ENCODE results near the gene RRAS2.

GRCh38 chr11:14386895-14387480 is 28.0 kb upstream of the RRAS2 start:
- peak; percentile 71; the same call in 1 of the 2 replicates for TF ChIP-seq USF2 (IDR thresholded peaks at IDR 0.05; ENCODE audit: low read depth, low read length)
- TF ChIP-seq CHD1 (IDR thresholded peaks at IDR 0.05; ENCODE audit: low read depth, low read length): no peak
- TF ChIP-seq, protein P1, sequence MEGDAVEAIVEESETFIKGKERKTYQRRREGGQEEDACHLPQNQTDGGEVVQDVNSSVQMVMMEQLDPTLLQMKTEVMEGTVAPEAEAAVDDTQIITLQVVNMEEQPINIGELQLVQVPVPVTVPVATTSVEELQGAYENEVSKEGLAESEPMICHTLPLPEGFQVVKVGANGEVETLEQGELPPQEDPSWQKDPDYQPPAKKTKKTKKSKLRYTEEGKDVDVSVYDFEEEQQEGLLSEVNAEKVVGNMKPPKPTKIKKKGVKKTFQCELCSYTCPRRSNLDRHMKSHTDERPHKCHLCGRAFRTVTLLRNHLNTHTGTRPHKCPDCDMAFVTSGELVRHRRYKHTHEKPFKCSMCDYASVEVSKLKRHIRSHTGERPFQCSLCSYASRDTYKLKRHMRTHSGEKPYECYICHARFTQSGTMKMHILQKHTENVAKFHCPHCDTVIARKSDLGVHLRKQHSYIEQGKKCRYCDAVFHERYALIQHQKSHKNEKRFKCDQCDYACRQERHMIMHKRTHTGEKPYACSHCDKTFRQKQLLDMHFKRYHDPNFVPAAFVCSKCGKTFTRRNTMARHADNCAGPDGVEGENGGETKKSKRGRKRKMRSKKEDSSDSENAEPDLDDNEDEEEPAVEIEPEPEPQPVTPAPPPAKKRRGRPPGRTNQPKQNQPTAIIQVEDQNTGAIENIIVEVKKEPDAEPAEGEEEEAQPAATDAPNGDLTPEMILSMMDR (conservative IDR thresholded peaks at IDR 0.05; ENCODE audit: low read depth, low read length): no peak
- TF ChIP-seq RCOR1 (IDR thresholded peaks at IDR 0.05; ENCODE audit: insufficient replicate concordance, low read length): no peak
- no peak for TF ChIP-seq RFX5 (IDR thresholded peaks at IDR 0.05; ENCODE audit: low read depth, low read length)
- no peak for TF ChIP-seq MAFK (IDR thresholded peaks at IDR 0.05; ENCODE audit: low read depth, low read length)
- TF ChIP-seq MAZ (IDR thresholded peaks at IDR 0.05; ENCODE audit: borderline replicate concordance, low read depth, low read length): no peak
- TF ChIP-seq POLR2A (IDR thresholded peaks at IDR 0.05; ENCODE audit: low read depth, low read length): no peak
- 0 out of 2 replicates have a peak, but pooled peaks have one; percentile 24 for TF ChIP-seq CEBPB (IDR thresholded peaks at IDR 0.05; ENCODE audit: low read depth, low read length)
